ENCODE measurements around the gene RNF183.
"Not testable (repeated sequence)": the region's sequence is repeated elsewhere in the genome, so short reads cannot be mapped to it uniquely, and the experiment has no call there.

Gene RNF183

GRCh38 chr9:113258282-113258681, 44.9 kb downstream of the RNF183 start:
- TF ChIP-seq, protein P1, sequence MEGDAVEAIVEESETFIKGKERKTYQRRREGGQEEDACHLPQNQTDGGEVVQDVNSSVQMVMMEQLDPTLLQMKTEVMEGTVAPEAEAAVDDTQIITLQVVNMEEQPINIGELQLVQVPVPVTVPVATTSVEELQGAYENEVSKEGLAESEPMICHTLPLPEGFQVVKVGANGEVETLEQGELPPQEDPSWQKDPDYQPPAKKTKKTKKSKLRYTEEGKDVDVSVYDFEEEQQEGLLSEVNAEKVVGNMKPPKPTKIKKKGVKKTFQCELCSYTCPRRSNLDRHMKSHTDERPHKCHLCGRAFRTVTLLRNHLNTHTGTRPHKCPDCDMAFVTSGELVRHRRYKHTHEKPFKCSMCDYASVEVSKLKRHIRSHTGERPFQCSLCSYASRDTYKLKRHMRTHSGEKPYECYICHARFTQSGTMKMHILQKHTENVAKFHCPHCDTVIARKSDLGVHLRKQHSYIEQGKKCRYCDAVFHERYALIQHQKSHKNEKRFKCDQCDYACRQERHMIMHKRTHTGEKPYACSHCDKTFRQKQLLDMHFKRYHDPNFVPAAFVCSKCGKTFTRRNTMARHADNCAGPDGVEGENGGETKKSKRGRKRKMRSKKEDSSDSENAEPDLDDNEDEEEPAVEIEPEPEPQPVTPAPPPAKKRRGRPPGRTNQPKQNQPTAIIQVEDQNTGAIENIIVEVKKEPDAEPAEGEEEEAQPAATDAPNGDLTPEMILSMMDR (IDR thresholded peaks at IDR 0.05; ENCODE audit: low read depth, low read length, missing control alignments), result no peak
- Histone ChIP-seq H3K4me3 (ENCODE audit: low read depth, low read length) (no peak overlapping the region), H3K27me3 (replicated peaks) (no peaks in the 10 kb centered on the region), H3K27ac (no peak overlapping the region), H3K36me3 (replicated peaks) (peaks cover 21% of the 10 kb centered on the region)
- in situ Hi-C loops (cut with HindIII; ENCODE audit: low pct_ligation_motif_present, low sequenced_read_pairs), result no loop called here
- no peak for DNase-seq

DNA sequence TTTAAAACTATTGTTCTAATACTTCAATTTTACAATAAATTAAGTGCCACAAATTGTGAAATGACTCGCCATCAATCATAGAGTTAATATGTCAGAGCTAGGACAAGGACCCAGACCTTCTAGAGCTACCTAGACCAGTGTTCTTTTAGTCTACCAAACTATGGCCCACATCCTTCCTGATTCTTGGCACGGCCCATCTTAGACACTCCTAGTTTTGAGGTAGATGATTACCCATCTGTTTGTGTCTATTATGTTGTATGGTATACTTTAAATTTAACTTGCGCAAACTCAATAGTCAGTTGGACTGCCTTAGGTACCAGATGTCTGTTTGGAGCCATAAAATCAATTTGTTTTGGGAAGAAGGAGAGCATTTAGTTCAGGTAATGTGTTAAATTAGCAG, 45.3 kb downstream of the RNF183 start:
- H3K27me3 ChIP-seq (replicated peaks), result no peaks in the 10 kb centered on the region
- TF ChIP-seq, protein P1 (IDR thresholded peaks at IDR 0.05; ENCODE audit: low read depth, low read length, missing control alignments), result no peak
- H3K36me3 ChIP-seq (replicated peaks), result peaks cover 21% of the 10 kb centered on the region
- DNase-seq, result no peak
- H3K27ac ChIP-seq, result no peak overlapping the region
- in situ Hi-C loops (cut with HindIII; ENCODE audit: low pct_ligation_motif_present, low sequenced_read_pairs), result no loop called here
- H3K4me3 ChIP-seq (ENCODE audit: low read depth, low read length), result no peak overlapping the region

GRCh38 chr9:113255438-113255837, 47.7 kb downstream of the RNF183 start:
- no peak for DNase-seq

DNA sequence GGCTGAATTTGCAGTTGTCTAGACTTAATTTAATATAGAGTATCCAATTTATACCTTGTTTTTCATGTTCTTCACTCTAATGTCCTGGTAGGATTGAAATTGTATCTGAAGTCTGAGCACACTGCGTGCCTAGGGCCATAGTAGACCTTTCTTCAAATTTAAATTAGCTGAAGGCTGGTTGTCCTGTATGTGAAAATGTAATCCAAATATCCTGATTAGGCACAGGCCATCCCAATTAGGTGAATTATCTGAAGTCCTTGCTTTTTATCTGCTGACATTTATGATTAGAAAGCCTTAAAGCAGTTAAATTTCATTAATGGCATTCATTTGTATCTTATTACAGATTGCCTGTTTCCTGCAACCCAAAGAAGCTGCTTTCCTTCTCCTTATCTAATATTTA, 48.2 kb downstream of the RNF183 start:
- in situ Hi-C loops (cut with HindIII; ENCODE audit: low pct_ligation_motif_present, low sequenced_read_pairs), result no loop called here
- Histone ChIP-seq H3K4me3 (ENCODE audit: low read depth, low read length) (no peak overlapping the region), H3K27me3 (replicated peaks) (no peaks in the 10 kb centered on the region), H3K36me3 (replicated peaks) (peaks cover 5% of the 10 kb centered on the region), H3K27ac (no peak overlapping the region)
- TF ChIP-seq, protein P1 (IDR thresholded peaks at IDR 0.05; ENCODE audit: low read depth, low read length, missing control alignments), result no peak
- DNase-seq, result no peak

More at GRCh38 chr9:113255438-113255837, 47.7 kb downstream of the RNF183 start:
- H3K27me3 ChIP-seq (replicated peaks), result no peaks in the 10 kb centered on the region
- H3K4me3 ChIP-seq (ENCODE audit: low read depth, low read length), result no peak overlapping the region
- H3K27ac ChIP-seq, result no peak overlapping the region
- H3K36me3 ChIP-seq (replicated peaks), result peaks cover 8% of the 10 kb centered on the region
- TF ChIP-seq, protein P1 (IDR thresholded peaks at IDR 0.05; ENCODE audit: low read depth, low read length, missing control alignments), result no peak
- in situ Hi-C loops (cut with HindIII; ENCODE audit: low pct_ligation_motif_present, low sequenced_read_pairs), result no loop called here

DNA sequence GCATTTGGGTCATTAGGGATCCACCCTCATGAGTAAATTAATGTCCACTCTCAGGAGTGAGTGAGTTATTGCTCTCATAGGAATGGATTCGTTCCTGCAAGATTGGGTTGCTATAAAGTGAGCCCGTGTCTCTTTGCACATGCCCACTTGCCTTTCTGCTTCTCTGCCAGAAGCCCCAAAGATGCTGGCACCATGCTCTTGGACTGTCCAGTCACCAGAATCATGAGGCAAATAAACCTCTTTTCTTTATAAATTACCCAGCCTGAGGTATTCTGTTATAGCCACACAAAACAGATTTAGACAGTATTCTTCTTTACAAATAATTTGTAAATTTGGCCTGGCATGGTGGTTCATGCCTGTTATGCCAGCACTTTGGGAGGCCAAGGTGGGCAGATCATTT, 52.4 kb downstream of the RNF183 start:
- Histone ChIP-seq H3K36me3 (replicated peaks) (no peaks in the 10 kb centered on the region), H3K27me3 (replicated peaks) (no peaks in the 10 kb centered on the region), H3K4me3 (ENCODE audit: low read depth, low read length) (no peak overlapping the region), H3K27ac (no peak overlapping the region)
- TF ChIP-seq, protein P1 (IDR thresholded peaks at IDR 0.05; ENCODE audit: low read depth, low read length, missing control alignments), result no peak
- no peak for DNase-seq
- in situ Hi-C loops (cut with HindIII; ENCODE audit: low pct_ligation_motif_present, low sequenced_read_pairs), result no loop called here

DNA sequence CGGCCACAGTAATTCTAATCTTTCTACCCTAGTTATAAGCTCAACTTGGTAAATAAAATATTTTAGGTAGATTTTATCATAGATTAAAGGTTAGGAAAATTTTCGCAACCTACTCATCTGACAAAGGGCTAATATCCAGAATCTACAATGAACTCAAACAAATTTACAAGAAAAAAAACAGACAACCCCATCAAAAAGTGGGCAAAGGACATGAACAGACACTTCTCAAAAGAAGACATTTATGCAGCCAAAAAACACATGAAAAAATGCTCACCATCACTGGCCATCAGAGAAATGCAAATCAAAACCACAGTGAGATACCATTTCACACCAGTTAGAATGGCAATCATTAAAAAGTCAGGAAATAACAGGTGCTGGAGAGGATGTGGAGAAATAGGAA, 53.5 kb downstream of the RNF183 start:
- H3K36me3 ChIP-seq (replicated peaks); in situ Hi-C loops (cut with HindIII; ENCODE audit: low pct_ligation_motif_present, low sequenced_read_pairs); H3K4me3 ChIP-seq (ENCODE audit: low read depth, low read length); DNase-seq; H3K27ac ChIP-seq; H3K27me3 ChIP-seq (replicated peaks): not testable (repeated sequence)
